Smooth muscle cell (in vitro differentiated cells): Measurements from ENCODE around the gene RAB11FIP4. TPM values are rescaled to one million over a fixed set of nuclear protein-coding genes. Genes with fewer than 3 reads are reported as not detected.
A peak's percentile ranks its signal among the peaks of the same experiment; 100 is the strongest.

Experiments used
- DNase-seq: peaks from one replicate; lab custom pipeline; 2025; ENCODE audit not compliant: unreplicated experiment; lab: John Stamatoyannopoulos, UW
- H2AFZ ChIP-seq: fragments of 200-600 bp; sonication (generic); 2 replicates; pipeline ENCODE4 v1.6.0; 2016; ENCODE audit warnings: antibody characterized with exemption, low read depth, mild to moderate bottlenecking
- H3F3A ChIP-seq: fragments of 200-600 bp; sonication (generic); 2 replicates; pipeline ENCODE4 v1.6.0; 2017; ENCODE audit warnings: antibody characterized with exemption, low read depth
- H3K27ac ChIP-seq: fragments of 200-600 bp; sonication (generic); 2 replicates; pipeline ENCODE4 v1.5.1; 2016; ENCODE audit warnings: low read depth, mild to moderate bottlenecking
- H3K27me3 ChIP-seq: fragments of 200-600 bp; sonication (generic); 2 replicates; pipeline ENCODE4 v1.6.1; 2016; ENCODE audit warnings: low read depth, mild to moderate bottlenecking
- H3K36me3 ChIP-seq: fragments of 200-600 bp; sonication (generic); 2 replicates; pipeline ENCODE4 v1.5.1; 2016; ENCODE audit warnings: low read depth
- H3K4me1 ChIP-seq: fragments of 200-600 bp; sonication (generic); 2 replicates; pipeline ENCODE4 v1.5.1; 2016; ENCODE audit warnings: low read depth
- H3K4me2 ChIP-seq: fragments of 200-600 bp; sonication (generic); 2 replicates; pipeline ENCODE4 v1.6.0; 2016; ENCODE audit warnings: mild to moderate bottlenecking
- H3K4me3 ChIP-seq: fragments of 200-600 bp; sonication (generic); 2 replicates; pipeline ENCODE4 v1.5.1; 2016; ENCODE audit warnings: mild to moderate bottlenecking
- H3K79me2 ChIP-seq: fragments of 200-600 bp; sonication (generic); 2 replicates; pipeline ENCODE4 v1.6.0; 2016; ENCODE audit warnings: low read depth, mild to moderate bottlenecking
- H3K9ac ChIP-seq: fragments of 200-600 bp; sonication (generic); 2 replicates; pipeline ENCODE4 v1.6.0; 2016; ENCODE audit warnings: low read depth
- H3K9me3 ChIP-seq: fragments of 200-600 bp; sonication (generic); replicated peaks from 2 replicates; pipeline ENCODE4 v1.5.1; 2016; ENCODE audit warnings: low read depth
- H4K20me1 ChIP-seq: fragments of 200-600 bp; sonication (generic); 2 replicates; pipeline ENCODE4 v1.6.0; 2016; ENCODE audit warnings: low read depth
- CTCF ChIP-seq: fragments of 200-600 bp; sonication (generic); IDR thresholded peaks from 2 replicates; pipeline ENCODE4 v1.5.1; 2017; ENCODE audit warnings: borderline replicate concordance, mild to moderate bottlenecking, antibody characterized with exemption; ENCODE audit not compliant: insufficient read depth, poor library complexity, severe bottlenecking
- WGBS: methylation state at CpG from one replicate; pipeline ENCODE4 v1.1.7; 2016; ENCODE audit warnings: low lambda C conversion rate; 5-methylcytosine and 5-hydroxymethylcytosine counted together
- polyA plus RNA-seq: library from polyadenylated mRNA; unstranded; fragments of >200 nt; fragmentation: Nextera tagmentation; extraction: Ambion mirVana; gene quantifications from 2 replicates; pipeline ENCODE4 v1.2.1, GENCODE V29; 2016
- total RNA-seq: library from RNA; depleted of rRNA; stranded (reverse); fragments of >200 nt; gene quantifications from 2 replicates; pipeline ENCODE4 v1.2.3, GENCODE V29; 2014

The RAB11FIP4 gene
- total and polyA plus RNA-seq, 2 experiments from 2014 or later, result 0.42 to 2.9 TPM

DNA sequence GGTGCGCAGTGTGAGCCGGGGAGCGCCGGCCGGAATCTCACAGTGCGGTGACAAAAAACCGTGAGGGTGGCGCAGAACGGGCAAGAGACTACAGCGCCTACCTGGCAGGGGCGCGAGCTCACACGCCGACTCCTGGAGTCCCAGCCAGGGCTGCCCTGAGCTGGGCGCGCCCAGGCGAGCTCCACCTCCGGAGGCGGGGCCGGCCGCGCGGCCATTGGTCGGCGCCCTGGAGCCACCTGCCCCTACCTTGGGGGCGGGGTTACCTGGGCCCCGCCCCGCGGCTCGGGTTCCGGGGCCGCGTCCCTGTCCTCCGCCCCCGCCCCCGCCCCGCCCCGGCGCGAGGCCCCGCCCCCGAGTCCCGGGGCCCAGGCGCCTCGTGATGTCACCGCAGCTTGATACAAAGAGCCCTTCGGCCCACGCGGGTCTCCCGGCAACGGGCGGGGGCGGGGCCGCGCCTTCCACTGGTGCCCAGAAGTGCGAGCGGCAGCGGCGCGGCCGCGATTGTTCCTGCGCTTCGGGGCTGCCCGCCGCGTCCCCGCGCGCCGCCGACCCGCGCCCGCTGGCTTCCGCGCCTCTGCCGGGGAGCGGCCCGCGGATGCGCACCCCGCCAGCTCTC is 96.3 kb downstream of the RAB11FIP4 start:
- Histone ChIP-seq H4K20me1 (peaks cover 11% of the 10 kb centered on the region), H2AFZ (peak overlapping the region; percentile 51), H3F3A (peaks cover 3% of the 10 kb centered on the region), H3K27me3 (peaks cover 30% of the 10 kb centered on the region), H3K4me2 (peak overlapping the region; percentile 94), H3K79me2 (no peaks in the 10 kb centered on the region), H3K36me3 (no peaks in the 10 kb centered on the region), H3K4me3 (peak overlapping the region; percentile 64), H3K27ac (no peak overlapping the region), H3K9me3 (no peaks in the 10 kb centered on the region), H3K9ac (no peak overlapping the region), H3K4me1 (peaks cover 11% of the 10 kb centered on the region)
- no peak for TF ChIP-seq CTCF
- peak; percentile 24 for DNase-seq
- under 1% methylated on average over 50 of the region's 83 CpGs for WGBS

DNA sequence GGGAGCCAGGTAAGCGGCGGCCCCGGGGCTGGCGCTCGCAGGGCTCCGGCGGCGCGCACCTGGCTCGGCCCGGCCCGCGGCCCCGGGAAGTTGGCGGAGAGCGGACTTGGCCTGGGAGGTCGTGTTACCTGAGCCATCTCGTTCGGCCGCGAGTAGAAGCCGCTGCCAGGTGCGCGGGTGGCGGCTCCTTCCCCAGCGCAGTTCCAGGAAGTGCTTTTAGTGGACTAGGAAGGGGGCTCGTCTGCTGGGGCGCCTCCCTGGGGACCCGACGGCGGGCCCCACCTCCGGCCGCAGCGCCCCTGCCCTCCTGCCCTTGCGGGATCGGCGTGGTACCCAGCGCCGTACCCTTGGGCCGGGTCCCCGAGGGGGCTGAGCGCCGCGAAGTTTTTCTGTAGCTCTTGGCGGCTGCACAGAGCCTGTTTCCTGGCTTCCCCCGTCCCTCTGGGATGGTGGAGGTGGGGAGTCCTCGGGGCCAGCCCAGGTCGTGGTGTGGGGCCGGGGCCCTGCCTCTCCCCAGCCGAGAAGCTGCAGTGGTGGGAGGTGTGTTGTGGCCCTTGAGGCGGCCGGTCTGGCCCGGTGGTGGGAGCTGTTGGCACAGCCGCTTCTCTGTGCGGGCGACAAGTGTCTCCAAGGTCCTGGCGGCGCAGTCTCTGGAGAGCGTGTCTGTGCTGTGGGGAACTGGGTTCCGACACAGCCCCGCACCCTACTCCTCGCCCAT is 96.9 kb downstream of the RAB11FIP4 start:
- Histone ChIP-seq H3K27me3 (peaks cover 30% of the 10 kb centered on the region), H3K27ac (no peak overlapping the region), H3K4me3 (peak overlapping the region; percentile 64), H3K79me2 (no peaks in the 10 kb centered on the region), H3K9ac (no peak overlapping the region), H3K4me1 (peaks cover 11% of the 10 kb centered on the region), H3F3A (peaks cover 3% of the 10 kb centered on the region), H3K9me3 (no peaks in the 10 kb centered on the region), H4K20me1 (peaks cover 11% of the 10 kb centered on the region), H3K36me3 (no peaks in the 10 kb centered on the region), H2AFZ (peak overlapping the region; percentile 58), H3K4me2 (peak overlapping the region; percentile 94)
- WGBS, result 3% methylated on average over 60 of the region's 62 CpGs
- TF ChIP-seq CTCF, result no peak
- DNase-seq, result no peak

- Histone ChIP-seq H3K4me2 (peak overlapping the region; percentile 94), H3K27me3 (peaks cover 30% of the 10 kb centered on the region), H3K9ac (no peak overlapping the region), H3K9me3 (no peaks in the 10 kb centered on the region), H3K4me3 (peak overlapping the region; percentile 64), H4K20me1 (peaks cover 14% of the 10 kb centered on the region), H3F3A (peaks cover 3% of the 10 kb centered on the region), H3K4me1 (peaks cover 11% of the 10 kb centered on the region), H3K36me3 (no peaks in the 10 kb centered on the region), H3K27ac (no peak overlapping the region), H3K79me2 (no peaks in the 10 kb centered on the region), H2AFZ (no peak overlapping the region)
- no peak for TF ChIP-seq CTCF
- WGBS, result 11% methylated on average over 4 of the region's 4 CpGs
- no peak for DNase-seq
Observed at GRCh38 chr17:31488982-31489294, 97.5 kb downstream of the RAB11FIP4 start.
